Mucosa of descending colon (tissue), 3 donors: Measurements from ENCODE around the gene KLF17. TPM values are rescaled to one million over a fixed set of nuclear protein-coding genes. Genes with fewer than 3 reads are reported as not detected.

ENCODE experiments used
- ATAC-seq: fragments of 200-7000 bp; cut with Tn5 transposase; one replicate; pipeline ENCODE4 v1.9.1; 2020; ENCODE audit warnings: mild to moderate bottlenecking, moderate library complexity
- DNase-seq, 3 donors: peaks; one replicate each; pipeline ENCODE4 v3.0.0-alpha.2; 2020
- H3K36me3 ChIP-seq: fragments of 200-600 bp; one replicate; pipeline ENCODE4 v1.8.0; 2021; ENCODE audit warnings: low read depth, mild to moderate bottlenecking
- H3K4me1 ChIP-seq: fragments of 200-600 bp; one replicate; pipeline ENCODE4 v1.8.0; 2021; ENCODE audit warnings: low read depth, mild to moderate bottlenecking
- H3K4me3 ChIP-seq: fragments of 200-600 bp; one replicate; pipeline ENCODE4 v1.8.0; 2021; ENCODE audit warnings: mild to moderate bottlenecking
- H3K9me3 ChIP-seq: fragments of 200-600 bp; one replicate; pipeline ENCODE4 v1.8.0; 2021; ENCODE audit warnings: mild to moderate bottlenecking
- CTCF ChIP-seq: fragments of 200-600 bp; IDR thresholded peaks from one replicate; pipeline ENCODE4 v1.8.0; 2022; ENCODE audit warnings: antibody characterized with exemption, mild to moderate bottlenecking
- intact Hi-C, 2 donors: fragments of 100-400 bp; cut with DNase I in 1 of 2; cut with micrococcal nuclease in 1 of 2; formaldehyde crosslinking; loops; one replicate each; pipeline versions ENCODE4 v1.11.0 to v1.11.1; 2022; cut with DNase I, micrococcal nuclease
- total RNA-seq, 3 donors: library from RNA; stranded (reverse); fragmentation: NEBNext Ultra II Directional in 2 of 3; extraction: Animal tissue kit (Norgen Biotek cat#: 25700) in 2 of 3; gene quantifications; one replicate each; pipeline versions ENCODE4 v1.2.1 to v1.2.4, GENCODE V29; 2021 to 2023
- donor health status: DM: no; HTN: no; CAD: no; lungs with moderate emphysema.
- donor health status: DM: no; HTN: no; CAD: no.
- donor health status: DM: no; HTN: yes; CAD: no.

Gene KLF17
- total RNA-seq, 3 donors from 2014 or later, result 0.13 TPM; not detected in 2

GRCh38 chr1:44147582-44147981 is 29.0 kb downstream of the KLF17 start:
- no peak for DNase-seq
- no peak for ATAC-seq
- intact Hi-C loops, result no loop called here
- Histone ChIP-seq H3K4me1 (no peaks in the 10 kb centered on the region), H3K4me3 (no peak overlapping the region), H3K9me3 (peaks cover 19% of the 10 kb centered on the region), H3K36me3 (no peaks in the 10 kb centered on the region)
- TF ChIP-seq CTCF, result no peak

GRCh38 chr1:44151332-44151731 is 32.7 kb downstream of the KLF17 start:
- H3K9me3 ChIP-seq, result no peaks in the 10 kb centered on the region
- intact Hi-C loops, result no loop called here
- H3K4me3 ChIP-seq, result no peak overlapping the region
- no peaks in the 10 kb centered on the region for H3K36me3 ChIP-seq
- no peak for ATAC-seq
- TF ChIP-seq CTCF, result no peak
- H3K4me1 ChIP-seq, result no peaks in the 10 kb centered on the region
- DNase-seq, result no peak

- ATAC-seq (no peak), DNase-seq (no peak)
- Histone ChIP-seq H3K9me3 (no peaks in the 10 kb centered on the region), H3K36me3 (no peaks in the 10 kb centered on the region), H3K4me3 (no peak overlapping the region), H3K4me1 (no peaks in the 10 kb centered on the region)
- intact Hi-C loops, result no loop called here
- TF ChIP-seq CTCF, result no peak
Measured at GRCh38 chr1:44151808-44152207, 33.2 kb downstream of the KLF17 start.

- H3K4me3 ChIP-seq, result no peak overlapping the region
- TF ChIP-seq CTCF, result no peak
- intact Hi-C loops, result no loop called here
- no peaks in the 10 kb centered on the region for H3K9me3 ChIP-seq
- no peaks in the 10 kb centered on the region for H3K36me3 ChIP-seq
- no peak for ATAC-seq
- DNase-seq, result no peak
- H3K4me1 ChIP-seq, result no peaks in the 10 kb centered on the region
Measured at GRCh38 chr1:44152692-44153091, 34.1 kb downstream of the KLF17 start.

GRCh38 chr1:44154049-44154448 is 35.4 kb downstream of the KLF17 start:
- no peak for TF ChIP-seq CTCF
- ATAC-seq, result no peak
- intact Hi-C loops, result no loop called here

GRCh38 chr1:44157903-44158302 is 39.3 kb downstream of the KLF17 start:
- Histone ChIP-seq H3K4me1 (no peaks in the 10 kb centered on the region), H3K9me3 (no peaks in the 10 kb centered on the region), H3K36me3 (no peaks in the 10 kb centered on the region), H3K4me3 (no peak overlapping the region)
- no peak for TF ChIP-seq CTCF
- ATAC-seq, result no peak
- DNase-seq, result no peak
- intact Hi-C loops, result no loop called here

More at GRCh38 chr1:44154049-44154448, 35.4 kb downstream of the KLF17 start:
- no peak overlapping the region for H3K4me3 ChIP-seq
- H3K36me3 ChIP-seq, result no peaks in the 10 kb centered on the region
- no peaks in the 10 kb centered on the region for H3K4me1 ChIP-seq
- no peak for DNase-seq
- H3K9me3 ChIP-seq, result no peaks in the 10 kb centered on the region
